ENCODE data around the gene SMIM35.

DNA sequence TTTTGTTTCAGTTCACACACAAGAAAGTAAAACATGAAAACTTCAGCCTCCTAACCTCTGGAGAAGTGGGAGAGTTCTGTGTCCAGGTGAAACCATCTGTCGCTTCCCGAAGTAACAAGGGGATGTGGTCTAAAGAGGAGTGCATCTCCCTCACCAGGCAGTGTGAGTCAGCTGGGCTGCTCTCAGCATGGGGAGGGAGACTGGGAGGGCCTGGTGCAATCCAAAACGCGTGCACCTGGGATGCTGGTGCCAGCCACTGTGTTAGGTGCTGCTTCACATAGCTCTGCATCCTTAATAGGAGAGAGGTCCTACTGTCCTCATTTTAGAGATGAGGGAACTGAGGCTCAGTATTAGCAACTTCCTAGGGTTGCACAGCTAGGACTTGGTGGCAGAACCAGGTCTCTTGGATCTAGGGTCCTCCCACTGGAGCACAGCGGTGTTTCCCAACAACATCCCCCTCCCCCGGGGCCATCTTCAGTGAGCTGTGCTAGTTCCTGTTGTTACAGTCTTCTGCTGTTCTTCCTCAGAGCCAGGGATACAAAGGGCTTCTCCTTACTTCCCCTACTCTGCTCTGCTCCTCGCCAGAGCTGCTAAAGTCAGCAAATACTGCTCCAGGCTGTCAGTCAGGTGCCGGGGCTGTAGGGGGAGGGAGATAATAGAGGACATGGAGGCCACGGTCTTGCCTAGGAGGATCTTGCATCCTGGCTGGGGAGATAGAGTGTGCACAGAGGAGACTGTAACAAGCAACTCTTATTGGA, 92.6 kb downstream of the SMIM35 start:
- TF ChIP-seq, protein P1, sequence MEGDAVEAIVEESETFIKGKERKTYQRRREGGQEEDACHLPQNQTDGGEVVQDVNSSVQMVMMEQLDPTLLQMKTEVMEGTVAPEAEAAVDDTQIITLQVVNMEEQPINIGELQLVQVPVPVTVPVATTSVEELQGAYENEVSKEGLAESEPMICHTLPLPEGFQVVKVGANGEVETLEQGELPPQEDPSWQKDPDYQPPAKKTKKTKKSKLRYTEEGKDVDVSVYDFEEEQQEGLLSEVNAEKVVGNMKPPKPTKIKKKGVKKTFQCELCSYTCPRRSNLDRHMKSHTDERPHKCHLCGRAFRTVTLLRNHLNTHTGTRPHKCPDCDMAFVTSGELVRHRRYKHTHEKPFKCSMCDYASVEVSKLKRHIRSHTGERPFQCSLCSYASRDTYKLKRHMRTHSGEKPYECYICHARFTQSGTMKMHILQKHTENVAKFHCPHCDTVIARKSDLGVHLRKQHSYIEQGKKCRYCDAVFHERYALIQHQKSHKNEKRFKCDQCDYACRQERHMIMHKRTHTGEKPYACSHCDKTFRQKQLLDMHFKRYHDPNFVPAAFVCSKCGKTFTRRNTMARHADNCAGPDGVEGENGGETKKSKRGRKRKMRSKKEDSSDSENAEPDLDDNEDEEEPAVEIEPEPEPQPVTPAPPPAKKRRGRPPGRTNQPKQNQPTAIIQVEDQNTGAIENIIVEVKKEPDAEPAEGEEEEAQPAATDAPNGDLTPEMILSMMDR (conservative IDR thresholded peaks at IDR 0.05; ENCODE audit: low read depth, low read length), result no peak
- TF ChIP-seq EZH2 (IDR thresholded peaks at IDR 0.05; ENCODE audit: low read length, unreplicated experiment), result no peak
- no peak for TF ChIP-seq EZH2phosphoT487 (IDR thresholded peaks at IDR 0.05; ENCODE audit: borderline replicate concordance, low read length)

All from PC-3 (cell line).